HG02943 (cell line): ENCODE data around the gene TMEM59L.
"Not testable (repeated sequence)": the region's sequence is repeated elsewhere in the genome, so short reads cannot be mapped to it uniquely, and the experiment has no call there.

Experiments
- ATAC-seq: cut with Tn5 transposase; IDR thresholded peaks from one replicate; pipeline ENCODE4 v1.9.1; 2021; ENCODE audit warnings: mild to moderate bottlenecking, low read depth, moderate library complexity; ENCODE audit not compliant: unreplicated experiment

Gene TMEM59L

GRCh38 chr19:18593367-18594095 is 19.1 kb upstream of the TMEM59L start:
- no peak for ATAC-seq

DNA sequence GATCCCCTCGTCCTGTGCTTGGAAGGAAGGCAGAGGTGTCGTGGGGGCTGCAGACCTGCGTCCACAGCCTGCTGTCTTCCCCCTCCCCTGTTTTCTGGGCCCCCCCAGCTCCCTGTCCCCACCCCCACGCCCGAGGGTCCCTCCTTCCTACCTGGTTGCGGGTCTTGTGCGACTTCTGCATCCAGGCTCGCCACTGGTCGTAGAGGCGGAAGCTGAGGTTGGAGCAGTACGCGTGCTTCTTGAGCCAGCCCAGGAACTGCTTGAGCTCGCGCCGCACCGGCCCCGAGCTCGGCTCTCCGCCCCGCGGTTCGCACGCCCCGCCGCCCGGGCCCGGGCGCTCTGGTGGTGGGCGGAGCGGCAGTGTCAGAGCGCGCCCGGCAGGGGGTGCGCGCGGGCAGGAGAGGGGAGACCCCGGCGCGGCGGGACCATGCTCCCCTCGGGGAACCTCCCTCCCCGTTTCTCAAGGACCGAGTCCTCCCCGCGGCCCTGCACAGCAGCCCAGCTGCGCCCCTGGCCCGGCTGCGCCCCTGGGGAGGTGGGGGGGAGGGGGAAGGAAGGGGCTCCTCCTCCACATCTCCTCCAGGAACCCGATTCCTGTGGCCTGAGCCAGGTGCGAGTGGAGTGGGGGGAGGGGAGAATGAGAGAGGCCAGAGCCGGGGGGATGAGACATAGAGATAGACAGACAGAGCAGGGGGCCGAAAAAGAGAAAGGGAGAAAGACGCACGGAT is 18.4 kb upstream of the TMEM59L start:
- ATAC-seq: no peak

GRCh38 chr19:18594824-18595373 is 17.8 kb upstream of the TMEM59L start:
- ATAC-seq: no peak

DNA sequence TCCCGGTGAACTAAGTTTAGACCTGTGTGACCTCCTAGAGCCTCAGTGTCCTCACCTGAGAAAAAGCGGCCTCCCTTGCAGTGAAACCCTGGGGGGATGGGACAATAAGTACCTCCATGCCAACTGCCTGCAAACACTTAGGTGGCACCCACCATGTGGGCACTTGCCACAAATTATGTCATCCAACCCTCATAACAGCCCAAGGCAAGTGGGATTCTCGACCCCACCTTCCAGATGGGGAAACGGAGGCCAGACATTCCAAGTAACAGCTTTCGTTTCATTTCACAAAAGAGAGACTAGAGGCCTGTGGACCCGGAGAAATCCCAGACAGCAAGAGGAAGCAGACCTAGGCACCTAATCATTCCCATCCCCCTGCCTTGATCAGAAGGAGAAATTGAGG is 17.2 kb upstream of the TMEM59L start:
- no peak for ATAC-seq

GRCh38 chr19:18596752-18597157 is 15.9 kb upstream of the TMEM59L start:
- ATAC-seq: no peak

GRCh38 chr19:18597809-18598660 is 14.6 kb upstream of the TMEM59L start:
- no peak for ATAC-seq

GRCh38 chr19:18599485-18599884 is 13.2 kb upstream of the TMEM59L start:
- no peak for ATAC-seq

- ATAC-seq: not testable (repeated sequence)
Measured at GRCh38 chr19:18600692-18601397, 11.8 kb upstream of the TMEM59L start.

- no peak for ATAC-seq
Measured at GRCh38 chr19:18601875-18602274, 10.8 kb upstream of the TMEM59L start.

DNA sequence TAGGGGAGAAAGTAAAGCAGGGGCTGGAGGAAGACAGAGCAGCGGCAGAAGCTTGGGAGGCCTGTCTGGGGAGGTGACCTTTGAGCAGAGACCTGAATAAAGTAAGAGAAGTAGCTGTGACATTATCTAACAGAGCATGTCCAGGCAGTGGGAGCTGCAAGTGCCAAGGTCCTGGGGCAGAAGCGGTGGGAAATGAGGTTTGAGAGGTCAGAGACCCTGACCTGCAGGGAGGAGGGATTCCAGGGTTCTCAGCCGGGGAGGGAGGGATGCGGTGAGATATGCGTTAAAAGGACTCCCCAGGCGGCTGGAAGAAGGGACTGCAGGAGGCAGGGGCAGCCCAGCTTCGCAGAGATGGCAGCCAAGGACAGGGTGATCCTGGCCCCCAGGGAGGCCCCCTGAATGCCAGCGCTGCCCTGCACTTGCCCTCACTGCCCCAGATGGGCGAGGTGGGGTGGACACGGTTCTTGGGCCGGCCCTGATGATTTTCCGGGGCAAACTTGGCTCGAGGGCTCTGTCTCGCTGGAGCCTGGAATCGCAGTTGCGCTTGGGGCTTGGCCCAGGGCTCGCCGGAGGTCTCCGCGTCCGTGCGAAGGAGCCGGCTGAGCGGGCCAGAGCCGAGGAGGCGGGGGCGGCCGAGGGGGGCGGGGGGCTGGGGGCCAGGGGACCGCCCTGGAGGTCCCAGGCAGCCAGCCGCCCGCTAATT is 9.3 kb upstream of the TMEM59L start:
- no peak for ATAC-seq

- ATAC-seq: no peak
Measured at GRCh38 chr19:18603958-18604819, 8.5 kb upstream of the TMEM59L start.

DNA sequence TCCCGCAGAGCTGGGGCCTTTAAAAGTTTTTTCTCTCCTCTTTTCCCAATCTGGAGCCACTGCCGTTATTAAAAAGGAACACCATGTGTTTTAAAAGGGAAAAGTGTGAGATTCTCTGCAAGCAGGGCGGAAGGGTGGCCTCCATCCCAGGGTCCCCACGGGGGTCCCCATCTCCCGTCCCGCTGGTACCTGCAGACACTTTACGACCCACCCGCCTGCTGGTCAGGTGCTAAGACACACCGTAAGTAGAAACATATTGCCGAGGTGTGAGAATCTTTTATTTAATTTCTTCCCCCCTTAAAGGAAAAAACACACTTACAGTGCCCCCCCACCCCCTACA is 7.9 kb upstream of the TMEM59L start:
- ATAC-seq: no peak

DNA sequence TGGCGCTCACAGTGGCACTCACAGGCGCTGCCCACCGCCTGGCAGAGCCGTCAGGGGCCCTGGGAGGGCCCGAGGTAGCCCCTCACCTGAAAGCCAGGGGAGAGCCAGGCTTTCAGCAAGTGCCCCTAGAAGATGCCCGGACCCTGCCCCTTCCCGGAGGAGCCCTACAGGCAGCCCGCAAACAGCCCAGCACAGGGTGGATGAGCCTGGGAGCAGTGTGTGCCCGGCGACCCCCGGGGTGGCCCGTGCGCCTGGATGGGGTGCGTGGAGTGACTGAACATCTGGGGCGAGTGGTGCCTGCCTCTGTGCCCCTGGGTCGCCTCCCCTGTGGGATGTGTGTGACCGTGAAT is 7.5 kb upstream of the TMEM59L start:
- no peak for ATAC-seq

GRCh38 chr19:18605546-18606280 is 7.0 kb upstream of the TMEM59L start:
- no peak for ATAC-seq

DNA sequence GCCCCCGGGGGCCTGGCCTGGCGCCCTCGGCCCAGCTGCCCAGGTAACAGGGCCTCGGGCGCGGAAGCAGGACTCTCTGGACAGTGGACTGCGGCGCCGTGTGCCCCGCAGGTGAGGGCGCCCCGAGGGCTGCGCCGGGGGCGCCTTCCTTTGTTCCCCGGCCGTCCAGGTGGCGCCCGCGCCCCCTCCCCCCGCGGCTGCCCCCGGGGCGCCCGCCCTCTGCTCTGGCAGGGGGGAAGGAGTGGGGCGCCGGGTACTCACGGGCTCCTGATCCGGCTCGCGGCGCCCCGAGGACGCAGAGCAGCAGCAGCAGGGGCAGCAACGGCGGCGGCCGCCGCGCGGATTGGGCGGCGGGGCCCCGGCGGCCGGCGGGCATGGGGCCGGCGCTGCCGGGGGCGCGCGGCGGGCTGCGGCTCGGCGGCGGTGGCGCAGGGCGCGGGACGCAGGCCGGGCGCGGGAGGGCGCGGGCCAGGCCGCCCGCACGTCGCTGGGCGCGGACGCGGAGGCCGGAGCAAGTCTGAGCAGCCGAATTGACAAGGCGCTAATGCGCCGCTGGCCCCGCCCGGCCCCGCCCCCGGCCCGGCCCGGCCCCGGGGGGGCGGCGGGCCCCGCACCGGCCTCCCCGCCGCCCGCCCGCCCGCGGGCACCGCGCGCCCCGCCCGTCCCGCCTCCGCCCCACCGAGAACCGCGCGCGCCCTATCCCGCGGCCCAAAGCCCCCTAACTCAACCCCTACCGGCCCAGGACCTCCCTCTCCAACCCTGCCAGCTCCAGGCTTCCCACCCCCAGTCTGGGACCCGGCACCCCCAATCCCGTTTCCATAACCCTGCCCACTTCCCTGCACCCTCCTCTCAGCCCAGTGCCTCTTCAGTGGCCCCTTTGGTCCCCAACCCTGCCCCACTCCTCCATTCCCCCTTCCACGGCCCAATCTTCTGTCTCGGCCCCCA is 6.1 kb upstream of the TMEM59L start, which contains the start of gene CRLF1:
CRLF1 (minus strand) TSS at position 519 of the 945 bp plus-strand sequence; CDS start at position 376, 143 bp downstream.
- ATAC-seq: no peak

- ATAC-seq: no peak
Measured at GRCh38 chr19:18607226-18608101, 5.2 kb upstream of the TMEM59L start.
